Astrocyte (in vitro differentiated cells and primary cell): ENCODE measurements around the gene ATP2A1.

Experiments used
- CTCF ChIP-seq: IDR thresholded peaks from 2 replicates; pipeline ENCODE4 v1.5.1; 2011; ENCODE audit warnings: low read depth, mild to moderate bottlenecking, inconsistent platforms, low read length, moderate library complexity; ENCODE audit not compliant: insufficient read depth
- EZH2 ChIP-seq: IDR thresholded peaks from 2 replicates; pipeline ENCODE4 v1.6.1; 2012; ENCODE audit warnings: mild to moderate bottlenecking, low read length, inconsistent platforms; ENCODE audit not compliant: insufficient read depth

GRCh38 chr16:28877655-28878000, 660 bp upstream of the ATP2A1 start:
- TF ChIP-seq EZH2: no peak
- TF ChIP-seq CTCF: no peak
